ENCODE data around the gene RFC5. TPM values are rescaled to one million over a fixed set of nuclear protein-coding genes. Genes with fewer than 3 reads are reported as not detected.

RFC5 gene
- total RNA-seq, 1 experiment from 2014 or later = 50.4 TPM

DNA sequence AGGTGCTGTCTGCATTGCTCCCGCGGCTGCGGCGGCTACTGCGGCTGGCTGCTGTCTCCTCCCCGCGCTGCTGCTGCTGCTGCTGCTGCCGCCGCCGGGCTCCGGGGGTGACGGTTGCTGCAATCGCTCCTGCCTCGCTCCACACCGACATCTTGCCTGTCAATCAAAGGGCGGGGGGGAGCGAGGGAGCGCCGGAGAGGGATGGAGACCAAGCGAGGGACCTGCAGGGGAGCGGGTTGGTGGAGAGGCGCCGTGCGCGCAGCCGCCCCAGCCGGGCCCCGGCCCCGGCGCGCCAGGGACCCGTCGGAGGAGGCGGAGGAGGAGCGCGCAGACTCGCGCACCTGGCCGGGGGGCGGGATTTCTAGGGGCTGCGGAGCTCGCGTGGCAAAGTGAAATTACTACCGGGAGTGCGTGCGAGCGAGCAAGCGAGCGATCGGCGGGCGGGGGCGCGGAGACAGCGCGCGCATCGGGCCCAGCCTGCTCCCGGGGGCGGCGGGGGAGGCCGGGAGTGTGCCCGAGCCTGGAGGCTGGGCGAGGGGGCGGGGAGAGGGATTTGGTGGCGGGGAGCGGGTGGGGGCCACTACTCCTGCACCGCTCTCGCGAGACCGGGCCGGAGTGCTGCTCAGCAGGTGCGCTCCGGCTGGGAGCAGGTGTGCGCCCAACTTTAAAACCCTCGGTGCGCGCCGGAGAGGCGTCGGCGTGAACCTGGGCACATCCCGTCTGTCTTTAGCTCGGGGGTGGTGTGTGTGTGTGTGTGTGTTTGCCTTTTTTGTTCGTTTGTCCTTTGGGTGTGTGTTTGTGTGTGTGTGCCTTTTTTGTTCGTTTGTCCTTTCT is 47.5 kb upstream of the RFC5 start, which contains the start of gene KSR2:
Gene KSR2 (minus strand): TSS at position 165 of the 834 bp plus-strand sequence. CDS start 735 bp downstream, outside the sequence.
- Histone ChIP-seq H3K9ac (ENCODE audit: extremely low read depth, insufficient read length, low read length) (peak within 1 kb of the TSS; percentile 48), H3K18ac (ENCODE audit: insufficient read length, low read depth, low read length) (no peak within 1 kb of the TSS), H2AFZ (ENCODE audit: low read length) (peak within 1 kb of the TSS; percentile 51), H4K91ac (ENCODE audit: insufficient read length, low read depth, low read length) (no peak within 1 kb of the TSS), H3K4ac (ENCODE audit: low read depth, low read length) (no peak within 1 kb of the TSS), H3T11ph (ENCODE audit: low read length) (no peak within 1 kb of the TSS), H2BK5ac (ENCODE audit: insufficient read length, low read length) (no peak within 1 kb of the TSS), H3K23ac (ENCODE audit: insufficient read length, low read depth, low read length) (no peak within 1 kb of the TSS), H3K4me2 (ENCODE audit: insufficient read depth, insufficient read length, low read length) (peak within 1 kb of the TSS; percentile 97), H3K79me2 (ENCODE audit: insufficient read depth, low read length) (no peaks in the 10 kb centered on the region), H2BK15ac (ENCODE audit: low read depth, low read length) (no peak within 1 kb of the TSS), H2BK12ac (ENCODE audit: insufficient read length, low read depth, low read length) (no peak within 1 kb of the TSS), H3K9me3 (ENCODE audit: control insufficient read depth, low read depth, low read length) (no peaks in the 10 kb centered on the region), H2BK20ac (ENCODE audit: low read depth, low read length, poor library complexity, severe bottlenecking) (no peak within 1 kb of the TSS), H3K4me1 (ENCODE audit: insufficient read depth, low read length) (peaks cover 2% of the 10 kb centered on the region; the same call in 1 of the 2 replicates), H3K27ac (ENCODE audit: insufficient read length, low read depth, low read length) (no peak within 1 kb of the TSS), H4K20me1 (ENCODE audit: control insufficient read depth, insufficient read depth, insufficient read length) (no peaks in the 10 kb centered on the region), H3K23me2 (ENCODE audit: insufficient read length, low read depth, low read length, poor library complexity, severe bottlenecking) (peaks cover 17% of the 10 kb centered on the region), H4K5ac (ENCODE audit: insufficient read length, low read depth, low read length) (no peak within 1 kb of the TSS), H2BK120ac (ENCODE audit: low read depth, low read length, poor library complexity, severe bottlenecking) (no peak within 1 kb of the TSS), H3K56ac (ENCODE audit: insufficient read length, low read depth, low read length) (no peak within 1 kb of the TSS), H2AK5ac (ENCODE audit: insufficient read length, low read length) (no peak within 1 kb of the TSS), H3K27me3 (ENCODE audit: insufficient read depth, low read length) (no peaks in the 10 kb centered on the region), H4K8ac (replicated peaks; ENCODE audit: insufficient read length, low read depth, low read length) (no peak within 1 kb of the TSS), H3K79me1 (ENCODE audit: insufficient read depth, low read depth, low read length, poor library complexity, severe bottlenecking) (no peaks in the 10 kb centered on the region), H3K14ac (ENCODE audit: insufficient read depth, low read length) (peak within 1 kb of the TSS; percentile 64; the same call in 1 of the 2 replicates)
- Mint-ChIP-seq H3K36me3 (ENCODE audit: insufficient read depth in 1 of 3, low read depth in 3 of 3) (peaks cover 3 to 17% (median 3%) of the 10 kb centered on the region in 3 experiments; a peak in 6 of 7 replicates), H3K4me1 (peaks cover 20% of the 10 kb centered on the region in 2 experiments), H3K4me3 (peak within 1 kb of the TSS; percentile 87 to 96), H3K9me3 (peaks cover 14 to 19% of the 10 kb centered on the region in 2 experiments), H3K27ac (peak within 1 kb of the TSS; percentile 71 to 81 (median 75)), H3K27me3 (ENCODE audit: low read depth) (peaks cover 39% of the 10 kb centered on the region)
- TF ChIP-seq, protein P1, sequence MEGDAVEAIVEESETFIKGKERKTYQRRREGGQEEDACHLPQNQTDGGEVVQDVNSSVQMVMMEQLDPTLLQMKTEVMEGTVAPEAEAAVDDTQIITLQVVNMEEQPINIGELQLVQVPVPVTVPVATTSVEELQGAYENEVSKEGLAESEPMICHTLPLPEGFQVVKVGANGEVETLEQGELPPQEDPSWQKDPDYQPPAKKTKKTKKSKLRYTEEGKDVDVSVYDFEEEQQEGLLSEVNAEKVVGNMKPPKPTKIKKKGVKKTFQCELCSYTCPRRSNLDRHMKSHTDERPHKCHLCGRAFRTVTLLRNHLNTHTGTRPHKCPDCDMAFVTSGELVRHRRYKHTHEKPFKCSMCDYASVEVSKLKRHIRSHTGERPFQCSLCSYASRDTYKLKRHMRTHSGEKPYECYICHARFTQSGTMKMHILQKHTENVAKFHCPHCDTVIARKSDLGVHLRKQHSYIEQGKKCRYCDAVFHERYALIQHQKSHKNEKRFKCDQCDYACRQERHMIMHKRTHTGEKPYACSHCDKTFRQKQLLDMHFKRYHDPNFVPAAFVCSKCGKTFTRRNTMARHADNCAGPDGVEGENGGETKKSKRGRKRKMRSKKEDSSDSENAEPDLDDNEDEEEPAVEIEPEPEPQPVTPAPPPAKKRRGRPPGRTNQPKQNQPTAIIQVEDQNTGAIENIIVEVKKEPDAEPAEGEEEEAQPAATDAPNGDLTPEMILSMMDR (conservative IDR thresholded peaks at IDR 0.05) = no peak
- peak; percentile 96 for DNase-seq
- WGBS (ENCODE audit: extremely low coverage, insufficient read length, low lambda C conversion rate) = no CpG with 5 or more reads among the region's 86 CpGs

Data from H9 (cell line).